Measurements from ENCODE around the gene FGD4.
A peak's percentile ranks its signal among the peaks of the same experiment; 100 is the strongest.

The FGD4 gene

DNA sequence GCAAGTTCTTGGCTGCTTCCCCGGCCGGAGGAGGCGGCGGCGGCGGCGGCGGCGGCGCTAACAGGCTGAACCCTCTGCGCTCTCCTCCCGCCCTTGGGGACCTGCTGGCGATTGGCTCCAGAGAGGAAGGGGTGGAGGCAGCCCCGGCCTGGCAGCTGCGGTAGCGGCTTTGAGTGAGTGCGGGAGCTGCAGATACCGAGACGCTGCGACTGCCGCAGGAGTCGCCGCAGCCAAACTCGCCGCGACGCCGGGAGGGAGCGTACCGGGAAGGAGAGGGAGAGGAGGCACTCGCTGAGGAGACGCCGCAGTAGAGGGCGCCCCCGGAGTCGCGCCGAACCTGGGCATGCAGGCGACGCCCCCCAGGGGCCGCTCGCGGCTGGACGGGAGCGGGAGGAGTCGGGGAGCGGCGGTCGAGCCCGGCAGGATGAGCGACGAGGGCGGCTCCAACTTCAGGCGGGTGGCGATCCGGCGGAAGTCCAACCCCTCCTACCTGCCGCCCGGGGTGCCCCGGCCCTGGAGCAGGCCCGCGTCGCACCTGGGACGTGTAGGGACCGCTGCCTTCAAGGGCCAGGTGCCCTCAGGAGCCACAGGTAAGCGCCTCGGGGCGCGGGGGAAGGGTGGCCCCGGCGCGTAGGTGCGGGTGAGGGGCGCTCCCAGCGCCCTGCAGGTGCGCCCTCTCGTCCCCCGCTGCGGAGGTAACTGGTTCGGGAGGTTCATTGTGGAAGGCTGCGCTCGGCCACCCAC, at the start of gene FGD4:
FGD4 (plus strand) TSS at position 189 of the 744 bp plus-strand sequence.
- peak in 2 of 4 experiments; percentile 6 to 14 for DNase-seq

DNA sequence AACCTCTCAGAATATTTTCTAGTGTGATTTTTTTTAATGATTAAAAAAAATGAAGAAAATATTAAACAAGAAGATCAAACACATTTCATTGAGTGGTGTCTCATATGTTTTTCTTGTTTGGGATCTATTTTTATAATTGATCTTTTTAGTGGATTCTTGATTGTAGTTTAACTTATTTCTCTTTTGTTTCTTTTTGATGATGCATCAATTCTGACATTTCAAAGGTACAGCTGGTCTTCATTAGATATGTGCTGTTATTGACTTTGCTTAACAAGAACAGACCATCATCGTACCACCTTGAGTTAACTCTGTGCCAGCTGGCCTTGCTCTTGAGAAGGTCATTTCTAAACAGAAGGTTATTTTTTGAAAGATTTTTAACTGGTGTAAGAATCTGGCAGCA, 45.8 kb upstream of the FGD4 start:
- DNase-seq = no peak

DNA sequence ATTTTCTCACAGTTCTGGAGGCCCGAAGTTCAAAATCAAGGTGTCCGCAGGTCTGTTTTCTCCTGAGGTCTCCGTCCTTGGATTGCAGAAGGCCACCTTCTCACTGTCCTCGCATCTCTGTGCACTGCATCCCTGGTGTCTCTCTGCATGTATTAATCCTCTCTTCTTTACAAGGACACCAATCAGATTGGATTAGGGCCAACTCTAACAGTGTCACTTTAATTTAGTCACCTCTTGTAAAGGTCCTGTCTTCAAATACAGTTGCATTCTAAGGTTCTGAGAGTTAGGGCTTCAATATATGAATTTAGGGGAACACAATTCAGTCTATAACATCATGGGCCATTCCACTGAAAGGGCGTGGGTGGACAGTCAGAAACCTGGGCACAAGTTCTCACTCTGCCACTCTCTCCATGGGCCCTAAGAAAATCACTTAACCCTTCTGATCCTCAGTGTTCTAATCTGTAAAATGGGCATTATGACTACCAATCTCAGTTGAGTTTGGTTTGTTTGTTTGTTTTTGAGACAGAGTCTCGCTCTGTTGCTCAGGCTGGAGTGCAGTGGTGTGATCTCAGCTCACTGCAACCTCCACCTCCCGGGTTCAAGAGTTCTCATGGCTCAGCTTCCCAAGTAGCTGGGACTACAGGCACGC, 41.6 kb upstream of the FGD4 start:
- no peak for DNase-seq

DNA sequence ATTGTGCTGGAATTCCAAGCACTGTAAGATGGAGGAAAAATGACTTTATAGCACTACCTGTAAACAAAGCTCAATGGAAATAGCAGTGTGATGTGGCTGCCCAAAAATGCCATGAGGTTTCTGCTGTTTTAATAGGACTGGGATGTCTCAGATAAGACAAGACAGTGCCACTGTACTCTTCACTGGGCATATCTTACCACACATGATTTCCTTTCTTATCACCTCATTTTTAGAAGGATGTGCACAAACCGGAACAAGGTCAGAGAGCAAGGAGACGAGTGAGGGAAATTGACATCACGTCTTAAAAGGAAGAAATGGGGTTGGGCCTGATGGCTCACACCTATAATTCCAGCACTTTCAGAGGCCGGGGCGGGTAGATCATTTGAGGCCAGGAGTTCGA, 38.4 kb upstream of the FGD4 start:
- DNase-seq = no peak

DNA sequence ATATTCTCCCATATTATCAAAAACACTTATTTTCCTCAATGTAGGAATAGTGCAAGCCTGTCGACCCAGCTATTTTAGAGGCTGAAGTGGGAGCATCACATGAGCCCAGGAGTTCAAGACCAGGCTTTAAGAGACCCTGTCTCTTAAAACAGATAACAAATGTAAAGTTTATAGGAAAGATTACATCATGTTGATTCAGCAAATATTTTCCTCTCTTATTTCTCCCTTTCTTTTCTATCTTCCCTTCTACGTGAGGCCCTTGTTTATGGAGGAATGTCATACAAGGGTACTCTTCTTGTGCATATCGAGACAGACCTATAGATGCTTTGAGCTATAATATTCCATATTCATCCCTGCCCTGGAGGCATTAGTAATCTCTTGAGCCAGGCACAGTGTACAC, 36.5 kb upstream of the FGD4 start:
- DNase-seq = no peak

DNA sequence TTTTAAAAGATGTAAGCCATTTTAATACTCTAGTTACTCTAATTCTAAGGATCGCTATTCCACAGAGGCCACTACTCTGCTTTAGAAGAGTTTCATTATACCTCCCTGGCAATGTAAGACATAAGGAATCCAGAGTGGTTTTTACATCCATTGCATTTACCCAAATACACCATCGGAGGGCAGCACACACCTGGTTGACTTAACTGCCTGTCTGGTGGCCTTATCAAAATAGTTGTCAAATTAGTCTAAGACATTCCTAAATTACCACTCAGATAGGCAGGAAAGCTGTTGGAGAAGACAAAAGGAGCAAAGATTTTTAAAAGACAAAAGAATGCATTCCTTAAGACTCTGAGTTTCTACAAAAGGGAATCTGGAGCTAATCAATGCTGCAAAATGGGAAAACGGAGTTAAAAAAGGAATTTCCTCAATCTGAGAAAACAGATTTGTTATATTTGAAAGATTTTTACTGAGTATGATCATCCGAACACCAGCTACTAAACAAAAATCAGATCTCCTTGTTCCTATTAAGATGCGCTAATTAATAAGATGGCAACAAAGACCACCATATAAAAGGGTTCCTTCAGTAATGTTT, 33.8 kb upstream of the FGD4 start:
- DNase-seq = peak in 2 of 4 experiments; percentile 2 to 14

DNA sequence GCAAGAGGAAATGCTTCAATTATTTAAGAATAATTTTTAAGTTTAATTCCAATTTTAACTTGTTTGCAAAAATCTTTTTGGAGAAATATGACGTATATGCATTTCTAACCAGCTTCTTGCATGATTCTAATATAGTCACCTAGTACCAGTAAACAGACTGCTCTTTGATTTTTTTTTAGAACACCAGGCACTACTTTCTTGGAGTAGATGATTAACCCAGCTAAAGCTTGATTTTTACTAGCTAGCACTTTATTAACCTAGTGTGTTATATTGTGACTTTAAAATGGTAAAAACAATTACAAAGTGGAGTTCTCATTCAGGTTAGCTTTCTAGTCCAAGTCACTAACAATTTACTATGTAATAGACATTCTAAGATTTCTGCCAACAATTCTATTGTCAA, 32.6 kb upstream of the FGD4 start:
- DNase-seq = no peak

DNA sequence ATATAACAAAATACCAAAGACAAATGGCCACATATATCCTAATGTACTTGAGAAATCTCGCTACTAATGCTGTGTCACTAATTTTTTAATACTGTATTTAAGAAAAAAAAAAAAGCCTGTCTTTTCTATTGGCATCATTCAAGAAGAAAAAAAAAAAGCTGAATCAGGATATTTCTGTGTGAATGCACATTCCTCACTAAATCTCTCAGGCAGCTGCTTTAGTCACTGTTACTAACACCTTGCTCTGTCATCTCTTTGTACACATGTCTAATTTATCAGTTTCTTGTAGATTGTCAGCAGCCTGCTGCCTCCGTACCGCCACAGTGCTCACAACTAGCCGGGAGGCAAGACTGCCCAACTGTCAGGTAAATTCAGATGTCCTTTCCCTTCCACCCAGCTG, 32.0 kb upstream of the FGD4 start:
- DNase-seq = no peak

DNA sequence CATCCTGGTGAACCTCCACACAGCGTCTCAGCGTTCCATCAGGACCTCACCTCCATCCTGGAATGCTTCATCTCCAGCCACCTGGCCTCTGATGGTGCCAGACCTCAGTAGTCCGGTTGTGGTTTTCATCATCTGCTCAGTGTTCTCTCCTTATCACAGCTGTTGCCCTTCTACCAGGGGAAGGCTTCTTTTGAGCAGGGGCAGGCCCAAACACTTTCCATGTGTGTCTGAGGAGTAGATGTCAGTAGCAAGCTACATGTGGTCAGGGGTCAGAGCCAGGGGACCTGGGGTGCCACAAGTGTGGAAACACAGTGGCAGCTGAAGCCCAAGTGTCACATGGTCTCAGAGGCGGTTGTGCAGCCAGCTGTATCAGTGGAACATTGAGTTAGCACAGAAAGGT, 30.2 kb upstream of the FGD4 start:
- no peak for DNase-seq

DNA sequence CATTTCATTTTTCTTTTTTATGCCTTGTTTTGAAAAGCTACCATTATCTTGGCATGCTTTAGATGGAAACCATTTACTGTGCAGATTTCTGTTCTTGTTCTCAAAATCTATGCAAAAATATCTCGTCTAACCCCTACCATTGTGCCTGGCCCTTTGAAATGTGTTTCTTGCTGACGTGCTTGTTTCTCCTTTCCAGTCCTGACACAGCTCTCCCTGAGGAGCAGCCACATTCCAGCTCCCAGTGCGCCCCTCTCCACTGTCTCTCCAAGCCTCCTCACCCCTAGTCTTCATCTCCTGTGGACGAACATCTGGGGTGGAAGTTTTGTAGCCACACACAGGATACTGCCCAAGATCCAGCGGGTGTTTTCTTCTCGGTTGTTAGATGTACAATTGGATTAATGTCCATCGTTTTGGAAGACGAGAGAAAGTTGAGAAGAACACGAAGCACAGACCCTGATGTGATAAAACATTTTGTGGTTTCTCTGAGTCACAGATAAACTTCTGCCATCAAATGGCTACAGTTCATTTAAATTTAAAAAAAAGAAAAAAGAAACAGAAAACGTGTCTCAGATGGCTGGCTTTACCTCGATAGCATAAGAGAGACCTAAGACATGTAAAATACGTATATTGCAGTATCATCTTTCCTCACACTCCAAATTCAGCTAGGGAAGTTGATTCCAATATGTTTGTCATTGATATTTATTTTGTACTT, 21.9 kb upstream of the FGD4 start:
- DNase-seq = no peak

DNA sequence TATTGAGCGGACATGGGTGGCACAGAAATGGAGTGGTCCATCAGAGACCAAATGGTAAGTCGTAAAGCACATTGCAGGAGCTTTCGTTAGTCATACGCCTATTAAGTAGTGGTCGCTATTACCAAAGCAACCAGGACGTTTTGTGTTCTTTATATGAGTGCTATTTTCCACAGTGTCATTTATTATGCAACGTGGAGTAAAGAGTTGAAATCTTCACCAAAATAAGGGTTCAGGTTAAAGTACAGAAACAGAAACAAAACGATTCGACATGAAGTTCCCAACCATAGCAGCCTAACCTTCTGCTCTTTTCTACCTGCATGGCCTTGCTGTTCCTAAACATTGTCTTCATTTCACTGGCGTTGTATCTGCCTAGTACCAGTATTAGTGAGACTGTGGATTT, 20.1 kb upstream of the FGD4 start:
- no peak for DNase-seq

DNA sequence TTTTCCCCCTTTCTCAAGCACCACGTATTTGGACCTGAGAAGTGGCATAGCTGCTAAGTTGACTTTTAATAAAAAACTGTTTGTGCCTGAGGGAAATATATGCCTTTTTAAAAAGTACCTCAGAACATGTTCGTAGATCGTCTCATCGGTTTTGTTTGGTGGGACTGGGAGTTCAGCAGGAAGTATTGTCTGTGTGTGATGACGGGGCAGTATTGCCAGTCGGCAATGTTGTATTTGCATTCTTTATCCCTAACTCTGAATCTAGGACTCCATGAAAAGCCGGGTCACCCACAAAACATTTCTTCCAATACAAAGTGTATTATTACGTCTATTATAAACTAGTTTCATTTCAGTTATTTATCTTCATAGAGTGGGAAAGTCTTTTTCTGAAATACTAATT, 19.7 kb upstream of the FGD4 start:
- no peak for DNase-seq

DNA sequence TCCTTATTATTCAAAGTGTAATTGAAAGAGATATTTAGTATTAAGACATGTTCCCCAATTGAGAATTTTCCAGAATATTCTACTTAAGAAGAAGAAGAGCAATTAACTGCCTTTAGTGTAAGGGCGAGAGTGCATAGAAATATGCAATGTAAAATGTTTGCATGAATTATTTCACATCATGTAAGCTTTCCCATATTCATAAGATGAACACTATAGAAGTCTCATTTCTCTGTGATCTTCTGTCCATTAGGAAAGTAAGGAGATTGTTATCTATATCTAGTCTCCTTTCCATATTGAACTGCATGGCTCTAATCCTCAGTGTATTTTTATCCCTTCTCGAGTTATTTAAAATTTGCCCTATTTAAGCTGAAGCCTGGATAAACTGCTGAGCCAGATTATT, 17.1 kb upstream of the FGD4 start:
- no peak for DNase-seq

DNA sequence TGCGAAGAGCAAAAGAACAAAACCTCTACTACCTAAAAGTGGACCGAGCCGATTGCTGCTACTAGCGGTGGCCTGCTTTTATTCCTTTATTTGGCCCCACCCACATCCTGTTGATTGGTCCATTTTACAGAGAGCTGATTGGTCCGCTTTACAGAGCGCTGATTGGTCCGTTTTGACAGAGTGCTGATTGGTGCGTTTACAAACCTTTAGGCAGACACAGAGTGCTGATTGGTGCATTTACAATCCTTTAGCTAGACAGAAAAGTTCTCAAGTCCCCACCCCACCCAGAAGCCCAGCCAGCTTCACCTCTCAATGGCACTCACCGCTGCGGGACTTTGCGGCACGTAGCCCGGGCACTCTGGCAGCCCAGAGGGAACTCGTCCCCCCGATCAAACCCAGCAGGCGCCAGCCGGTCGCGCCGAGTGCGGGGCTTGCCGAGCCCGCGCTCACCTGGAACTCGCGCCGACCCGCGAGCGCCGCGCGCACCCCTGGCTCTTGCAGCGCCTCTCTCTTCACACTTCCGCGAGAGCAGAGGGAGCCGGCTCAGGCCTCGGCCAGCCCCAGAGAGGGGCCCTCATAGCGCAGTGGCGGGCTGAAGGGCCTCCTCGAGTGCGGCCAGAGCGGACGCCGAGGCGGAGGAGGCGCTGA, 8.7 kb upstream of the FGD4 start:
- DNase-seq = no peak

DNA sequence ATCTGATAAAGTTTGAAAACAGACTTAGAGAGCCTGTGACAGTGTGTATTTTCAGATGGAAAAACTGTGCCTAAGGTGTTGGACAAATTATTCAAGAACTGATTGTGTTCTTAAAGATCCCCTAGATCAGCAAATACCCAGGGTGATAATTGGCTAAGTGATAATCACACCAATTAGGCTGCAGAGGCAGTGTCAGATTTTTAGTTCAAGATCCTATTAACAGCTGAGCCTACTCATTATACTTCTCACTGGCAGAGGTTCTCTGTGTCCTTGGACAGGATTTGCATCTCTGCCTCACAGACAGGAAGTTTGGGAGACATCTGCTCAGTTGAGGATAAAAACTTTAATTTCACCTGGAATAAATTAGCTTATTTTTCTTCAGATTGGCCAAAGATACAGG, 4.3 kb upstream of the FGD4 start:
- DNase-seq = no peak

DNA sequence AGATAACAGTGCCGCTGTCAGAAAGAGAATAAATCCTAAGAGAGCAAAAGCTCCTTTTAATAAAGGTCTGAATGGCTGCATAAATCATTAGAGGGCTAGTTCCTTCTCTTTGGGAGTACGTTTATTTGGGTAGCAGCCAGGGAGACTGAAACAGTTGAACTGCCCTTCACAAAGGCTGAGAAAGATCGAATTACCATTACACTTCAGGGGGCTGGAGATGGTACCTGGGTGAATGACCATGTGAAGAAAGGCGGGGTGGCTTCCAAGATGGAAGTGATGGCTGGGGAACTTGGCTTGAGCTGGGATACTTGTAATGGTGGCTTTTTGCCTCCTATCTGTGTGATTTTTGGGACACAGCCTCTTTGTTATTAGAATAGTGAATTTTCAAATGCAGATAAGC, 1.7 kb upstream of the FGD4 start:
- no peak for DNase-seq

DNA sequence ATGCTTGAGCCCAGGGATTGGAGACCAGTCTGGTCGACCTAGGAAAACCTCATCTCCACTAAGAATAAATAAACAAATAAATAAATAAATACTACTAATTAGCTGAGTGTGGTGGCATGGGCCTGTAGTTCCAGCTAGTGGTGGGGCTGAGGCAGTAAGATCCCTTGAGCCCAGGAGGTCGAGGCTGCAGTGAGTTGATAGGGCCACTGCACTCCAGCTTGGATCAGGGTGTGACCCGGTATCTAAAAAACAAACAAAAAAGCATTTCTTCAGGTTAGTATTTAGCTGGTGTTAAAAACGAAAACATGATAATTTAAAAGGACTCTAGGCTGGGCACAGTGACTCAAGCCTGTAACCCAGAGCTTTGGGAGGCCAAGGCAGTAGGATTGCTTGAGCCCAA, 1.2 kb upstream of the FGD4 start:
- no peak for DNase-seq

DNA sequence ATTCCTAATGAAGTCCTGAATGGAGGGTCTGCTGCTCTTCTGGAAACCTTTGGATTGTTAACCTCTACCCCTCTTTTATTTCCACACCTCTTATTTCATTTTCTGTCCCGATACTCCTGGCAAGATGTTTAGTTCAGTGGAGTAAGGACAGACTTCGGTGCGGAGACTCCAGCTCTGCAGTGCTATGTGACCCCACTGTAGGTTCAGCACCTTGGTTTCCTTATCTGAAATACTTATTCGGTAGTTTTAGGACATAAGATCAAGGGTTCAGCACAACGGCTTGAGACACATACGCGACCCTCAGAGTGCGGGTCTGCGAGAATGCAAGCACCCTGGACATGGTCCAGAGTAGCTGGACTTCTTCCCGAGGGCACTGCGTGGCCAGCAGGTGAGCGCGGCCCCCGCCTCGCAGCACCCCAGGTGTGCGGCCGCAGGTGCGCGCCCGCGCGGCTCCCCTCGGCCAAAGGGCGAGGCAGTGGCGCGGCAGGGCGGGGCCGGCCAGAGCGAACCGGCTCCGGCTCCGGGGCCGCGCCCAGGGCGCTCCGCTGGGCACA, 465 bp upstream of the FGD4 start:
- no peak for DNase-seq

DNA sequence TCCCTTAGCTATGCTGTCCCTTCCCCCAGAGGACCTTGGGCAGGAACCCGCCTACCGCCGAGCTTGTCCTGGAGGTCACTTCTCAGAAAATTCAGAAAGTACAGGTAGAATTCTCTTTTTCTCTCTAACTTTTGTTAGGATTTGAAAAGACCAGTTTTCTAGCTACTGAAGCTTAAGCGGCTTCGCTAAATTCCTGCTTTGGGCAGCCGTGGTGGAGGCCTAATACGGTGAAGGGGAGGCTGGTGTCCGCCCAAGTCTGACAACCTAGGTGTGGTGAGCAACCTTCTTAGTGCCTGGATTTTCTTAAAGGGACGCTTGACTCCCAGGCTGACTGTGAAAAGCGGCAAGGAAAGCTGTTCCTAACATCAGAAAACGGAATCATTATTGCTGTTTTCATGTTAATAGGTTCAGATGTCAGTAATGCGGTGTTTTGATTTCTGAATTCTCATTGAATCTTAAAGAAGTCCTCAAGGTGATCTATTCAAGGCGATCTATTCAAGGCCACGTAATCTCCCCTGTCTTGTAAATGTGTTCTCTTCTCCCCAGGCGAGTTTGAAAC, 835 bp downstream of the FGD4 start:
- DNase-seq = no peak

DNA sequence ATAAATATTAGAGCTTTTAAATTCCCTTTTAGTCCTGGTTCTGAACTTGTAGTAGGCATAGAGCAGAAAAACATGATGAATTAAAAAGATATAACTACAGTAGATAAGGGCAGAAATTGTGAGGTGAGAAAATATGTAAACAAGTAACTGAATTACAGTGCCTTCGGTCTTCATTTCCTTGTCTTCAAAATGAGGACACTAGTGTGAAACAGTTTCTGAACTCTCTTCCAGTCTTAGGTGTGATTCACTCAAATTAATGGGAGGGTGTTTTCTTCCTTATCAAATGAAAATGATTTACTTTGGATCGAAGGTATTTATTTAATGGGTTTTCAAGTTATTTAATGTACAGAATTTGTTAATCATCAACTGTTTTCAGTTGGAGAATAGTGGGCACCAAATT, 1.5 kb downstream of the FGD4 start:
- no peak for DNase-seq

DNA sequence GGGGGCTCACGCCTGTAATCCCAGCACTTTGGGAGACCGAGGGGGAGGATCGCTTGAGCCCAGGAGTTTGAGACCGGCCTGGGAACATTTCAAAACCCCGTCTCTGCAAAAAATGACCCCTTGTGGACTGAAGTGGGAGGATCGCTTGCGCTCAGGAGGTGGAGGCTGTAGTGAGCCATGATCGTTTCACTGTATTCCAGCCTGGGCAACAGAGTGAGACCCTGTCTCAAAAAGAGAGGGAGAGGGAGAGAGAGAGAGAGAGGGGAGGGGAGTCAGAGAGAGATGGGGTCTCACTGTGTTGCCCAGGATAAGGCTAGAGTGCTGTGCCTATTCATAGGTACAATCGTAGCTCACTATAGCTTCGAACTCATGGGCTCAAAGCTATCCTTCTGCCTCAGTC, 2.8 kb downstream of the FGD4 start:
- no peak for DNase-seq

DNA sequence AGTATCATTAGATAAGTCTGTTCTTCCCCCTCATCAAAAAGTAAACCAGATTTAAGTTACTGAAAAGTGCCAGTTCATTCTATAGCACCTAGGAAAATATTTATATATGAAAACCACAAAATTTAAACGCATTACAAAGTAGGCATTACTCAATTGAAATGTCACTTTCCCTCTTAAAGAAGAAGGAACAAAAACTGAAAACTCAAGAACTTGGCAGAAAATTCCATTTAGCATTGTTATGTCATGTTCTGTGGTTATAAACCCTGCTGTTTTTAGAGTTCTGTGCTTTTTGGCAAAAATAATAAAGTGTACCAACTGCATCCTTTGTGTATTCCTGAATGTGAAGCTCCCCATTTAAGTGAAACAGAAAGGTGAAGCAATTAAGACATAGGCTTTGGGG, 3.6 kb downstream of the FGD4 start:
- no peak for DNase-seq

DNA sequence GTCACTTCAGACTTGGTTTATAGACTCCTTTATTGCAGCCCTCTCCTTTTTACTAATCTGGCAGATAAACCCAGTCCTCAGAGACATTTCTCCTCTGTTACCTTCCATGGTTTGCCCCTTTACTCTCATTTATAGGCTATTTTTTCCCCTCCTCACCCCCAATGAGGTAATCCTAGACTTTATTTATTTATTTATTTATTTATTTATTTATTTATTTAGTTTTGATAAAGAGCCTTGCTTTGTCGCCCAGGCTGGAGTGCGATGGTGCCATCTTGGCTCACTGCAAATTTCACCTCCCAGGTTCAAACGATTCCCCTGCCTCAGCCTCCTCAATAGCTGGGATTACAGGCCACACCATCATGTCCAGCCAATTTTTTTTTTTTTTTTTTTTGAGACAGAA, 8.4 kb downstream of the FGD4 start:
- DNase-seq = no peak
